ENCODE measurements around the gene PDZD2.
"Not testable (repeated sequence)": the region's sequence is repeated elsewhere in the genome, so short reads cannot be mapped to it uniquely, and the experiment has no call there.

PDZD2 gene

GRCh38 chr5:31738199-31738598 is 99.3 kb downstream of the PDZD2 start:
- no peak for DNase-seq

GRCh38 chr5:31741496-31741895 is 102.6 kb downstream of the PDZD2 start:
- no peak for DNase-seq

GRCh38 chr5:31743678-31744077 is 104.7 kb downstream of the PDZD2 start:
- no peak for DNase-seq

- no peak for DNase-seq
Observed at GRCh38 chr5:31748458-31749172, 109.7 kb downstream of the PDZD2 start.

GRCh38 chr5:31750215-31750614 is 111.3 kb downstream of the PDZD2 start:
- no peak for DNase-seq

- DNase-seq: no peak
Observed at GRCh38 chr5:31751610-31752009, 112.7 kb downstream of the PDZD2 start.

- no peak for DNase-seq
Observed at GRCh38 chr5:31753700-31754357, 114.9 kb downstream of the PDZD2 start.

GRCh38 chr5:31754358-31754704 is 115.4 kb downstream of the PDZD2 start:
- no peak for DNase-seq

- DNase-seq: no peak
Observed at GRCh38 chr5:31754741-31755675, 116.1 kb downstream of the PDZD2 start.

- DNase-seq: no peak
Observed at GRCh38 chr5:31755676-31756230, 116.8 kb downstream of the PDZD2 start.

GRCh38 chr5:31757806-31758205 is 118.9 kb downstream of the PDZD2 start:
- DNase-seq: no peak

- DNase-seq: no peak
Observed at GRCh38 chr5:31758803-31759425, 120.0 kb downstream of the PDZD2 start.

GRCh38 chr5:31759925-31760324 is 121.0 kb downstream of the PDZD2 start:
- DNase-seq: no peak

- DNase-seq: no peak
Observed at GRCh38 chr5:31761877-31762276, 122.9 kb downstream of the PDZD2 start.

- no peak for DNase-seq
Observed at GRCh38 chr5:31763424-31763823, 124.5 kb downstream of the PDZD2 start.

- not testable (repeated sequence) for DNase-seq
Observed at GRCh38 chr5:31764687-31765086, 125.8 kb downstream of the PDZD2 start.

GRCh38 chr5:31767335-31768031 is 128.6 kb downstream of the PDZD2 start:
- no peak for DNase-seq

- no peak for DNase-seq
Observed at GRCh38 chr5:31768046-31768445, 129.1 kb downstream of the PDZD2 start.

- DNase-seq: no peak
Observed at GRCh38 chr5:31768784-31769183, 129.9 kb downstream of the PDZD2 start.

- DNase-seq: no peak
Observed at GRCh38 chr5:31769530-31769929, 130.6 kb downstream of the PDZD2 start.

GRCh38 chr5:31770132-31770720 is 131.3 kb downstream of the PDZD2 start:
- DNase-seq: no peak

GRCh38 chr5:31770998-31771397 is 132.1 kb downstream of the PDZD2 start:
- DNase-seq: no peak

Measured in NCI-H226 (cell line).